OCI-LY7 (cell line): ENCODE results near the gene HAND2.

Experiments used
- EZH2phosphoT487 ChIP-seq: fragments of 200-600 bp; sonication (generic); IDR thresholded peaks from 2 replicates; pipeline ENCODE4 v1.6.1; 2018; ENCODE audit warnings: low read depth, borderline replicate concordance, mild to moderate bottlenecking, mixed run types, antibody characterized with exemption, low read length, moderate library complexity, mixed read lengths
- TF ChIP-seq, protein P1 (sequence below): fragments of 200-600 bp; sonication (generic); conservative IDR thresholded peaks from 2 replicates; pipeline ENCODE4 v1.5.1; 2014; ENCODE audit warnings: mild to moderate bottlenecking, antibody characterized with exemption, low read length, moderate library complexity, mixed read lengths

DNA sequence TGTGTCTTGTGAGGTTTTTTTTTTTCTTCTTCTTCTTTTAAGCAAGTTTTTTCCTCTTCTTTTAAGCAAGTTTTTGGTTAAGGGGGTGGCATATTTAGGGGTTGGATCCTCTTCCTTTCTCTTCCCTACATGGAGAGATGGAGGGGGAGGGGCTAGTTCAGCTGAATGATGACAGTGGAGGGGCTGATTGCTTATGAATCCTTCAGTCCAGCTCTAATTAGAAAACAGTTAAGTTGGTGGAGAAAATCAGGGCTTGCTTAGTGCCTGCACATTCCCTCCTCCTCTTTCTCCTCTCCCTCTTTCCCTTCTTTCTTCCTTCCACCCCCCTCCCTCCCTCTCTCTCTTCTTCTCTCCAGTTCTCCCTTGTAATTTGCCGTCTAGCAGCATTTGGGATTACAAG, 4.4 kb upstream of the HAND2 start:
- TF ChIP-seq, protein P1, sequence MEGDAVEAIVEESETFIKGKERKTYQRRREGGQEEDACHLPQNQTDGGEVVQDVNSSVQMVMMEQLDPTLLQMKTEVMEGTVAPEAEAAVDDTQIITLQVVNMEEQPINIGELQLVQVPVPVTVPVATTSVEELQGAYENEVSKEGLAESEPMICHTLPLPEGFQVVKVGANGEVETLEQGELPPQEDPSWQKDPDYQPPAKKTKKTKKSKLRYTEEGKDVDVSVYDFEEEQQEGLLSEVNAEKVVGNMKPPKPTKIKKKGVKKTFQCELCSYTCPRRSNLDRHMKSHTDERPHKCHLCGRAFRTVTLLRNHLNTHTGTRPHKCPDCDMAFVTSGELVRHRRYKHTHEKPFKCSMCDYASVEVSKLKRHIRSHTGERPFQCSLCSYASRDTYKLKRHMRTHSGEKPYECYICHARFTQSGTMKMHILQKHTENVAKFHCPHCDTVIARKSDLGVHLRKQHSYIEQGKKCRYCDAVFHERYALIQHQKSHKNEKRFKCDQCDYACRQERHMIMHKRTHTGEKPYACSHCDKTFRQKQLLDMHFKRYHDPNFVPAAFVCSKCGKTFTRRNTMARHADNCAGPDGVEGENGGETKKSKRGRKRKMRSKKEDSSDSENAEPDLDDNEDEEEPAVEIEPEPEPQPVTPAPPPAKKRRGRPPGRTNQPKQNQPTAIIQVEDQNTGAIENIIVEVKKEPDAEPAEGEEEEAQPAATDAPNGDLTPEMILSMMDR, result no peak
- TF ChIP-seq EZH2phosphoT487, result no peak
